HG03558 (cell line): Measurements from ENCODE around the gene IFNGR1.

Experiments
- ATAC-seq: cut with Tn5 transposase; IDR thresholded peaks from one replicate; pipeline ENCODE4 v1.9.1; 2021; ENCODE audit warnings: moderate number of reproducible peaks; ENCODE audit not compliant: unreplicated experiment; ENCODE audit errors: extremely low read depth

IFNGR1 gene

GRCh38 chr6:137185290-137185689, 33.9 kb downstream of the IFNGR1 start:
- no peak for ATAC-seq

- no peak for ATAC-seq
Observed at GRCh38 chr6:137182654-137183073, 36.5 kb downstream of the IFNGR1 start.

GRCh38 chr6:137181891-137182653, 37.1 kb downstream of the IFNGR1 start:
- no peak for ATAC-seq

- ATAC-seq, result no peak
Observed at GRCh38 chr6:137177611-137178010, 41.6 kb downstream of the IFNGR1 start.

GRCh38 chr6:137176729-137177128, 42.5 kb downstream of the IFNGR1 start:
- ATAC-seq, result no peak

GRCh38 chr6:137175868-137176245, 43.3 kb downstream of the IFNGR1 start:
- no peak for ATAC-seq

- no peak for ATAC-seq
Observed at GRCh38 chr6:137175157-137175867, 43.9 kb downstream of the IFNGR1 start.

GRCh38 chr6:137173501-137173900, 45.7 kb downstream of the IFNGR1 start, which contains the start of gene IL22RA2:
Gene IL22RA2, minus strand, starts transcription at chr6:137173644. Its CDS starts 11,895 bp downstream, at chr6:137161749.
- ATAC-seq, result no peak

- no peak for ATAC-seq
Observed at GRCh38 chr6:137172734-137173431, 46.3 kb downstream of the IFNGR1 start.

- no peak for ATAC-seq
Observed at GRCh38 chr6:137171824-137172733, 47.1 kb downstream of the IFNGR1 start.

GRCh38 chr6:137171053-137171374, 48.2 kb downstream of the IFNGR1 start:
- no peak for ATAC-seq

- ATAC-seq, result no peak
Observed at GRCh38 chr6:137170266-137171052, 48.7 kb downstream of the IFNGR1 start.

- no peak for ATAC-seq
Observed at GRCh38 chr6:137167702-137168377, 51.3 kb downstream of the IFNGR1 start.

- ATAC-seq, result no peak
Observed at GRCh38 chr6:137166247-137167098, 52.7 kb downstream of the IFNGR1 start.

- ATAC-seq, result no peak
Observed at GRCh38 chr6:137165375-137166246, 53.6 kb downstream of the IFNGR1 start.

GRCh38 chr6:137163732-137164318, 55.4 kb downstream of the IFNGR1 start:
- no peak for ATAC-seq
